GM21367 (cell line): ENCODE data around the gene SLC7A11.
A peak's percentile ranks its signal among the peaks of the same experiment; 100 is the strongest.

Source experiments
- ATAC-seq: cut with Tn5 transposase; IDR thresholded peaks from one replicate; pipeline ENCODE4 v1.9.1; 2021; ENCODE audit not compliant: unreplicated experiment

The SLC7A11 gene

DNA sequence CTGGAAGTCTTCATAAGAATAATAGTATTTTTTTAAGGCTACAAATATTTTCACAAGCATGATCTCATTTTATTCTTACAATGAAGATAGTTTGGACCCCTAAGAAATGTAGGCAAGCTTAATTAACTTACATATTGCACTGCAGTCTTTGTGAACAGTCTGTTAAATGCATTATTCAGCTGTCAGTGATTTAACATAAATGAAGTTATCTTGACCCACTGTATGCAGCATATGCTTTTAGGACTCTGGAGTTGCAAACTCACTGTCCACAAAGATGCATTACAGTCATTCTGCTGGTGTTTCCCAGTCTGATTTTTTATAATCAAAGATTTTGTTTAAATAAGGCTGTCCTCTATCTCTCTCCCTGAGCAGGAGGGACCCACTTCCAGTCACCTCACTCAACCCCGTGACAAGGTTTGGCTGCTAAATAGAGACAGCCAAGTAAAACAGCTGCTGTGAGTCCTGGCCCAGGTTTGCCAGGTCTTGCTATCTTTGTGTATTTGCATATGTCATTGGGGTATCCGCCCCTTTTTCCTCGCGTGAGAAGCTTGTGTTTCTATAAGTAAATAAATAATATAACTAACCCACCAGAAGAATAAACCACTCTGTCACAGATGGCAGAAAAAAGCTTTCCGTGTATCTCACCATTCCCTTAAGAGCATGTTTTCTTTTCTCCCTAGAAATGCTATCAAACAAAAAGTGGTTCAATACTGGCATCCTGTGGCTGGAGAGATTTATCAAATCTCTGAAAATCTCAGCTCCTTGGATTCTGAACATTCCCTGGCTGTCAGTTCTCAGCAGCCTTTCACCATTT lies 67.0 kb downstream of the SLC7A11 start:
- ATAC-seq = no peak

DNA sequence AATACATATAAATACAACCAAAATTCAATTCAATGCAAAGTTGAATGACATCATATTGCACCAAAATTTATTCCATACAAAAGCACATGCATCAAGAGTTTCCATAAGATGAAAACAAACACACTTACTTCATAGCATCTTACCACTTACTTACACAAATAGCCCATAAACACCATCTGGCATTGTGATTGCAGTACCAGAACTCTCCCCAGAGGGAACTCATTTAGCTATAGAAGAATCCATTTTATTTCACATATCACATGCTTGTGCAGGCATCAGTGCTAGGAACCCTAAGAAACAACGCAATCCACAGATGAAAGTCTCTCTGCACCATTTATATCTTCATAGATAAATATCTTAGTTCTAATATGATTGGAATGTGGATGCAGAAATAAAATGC lies 77.9 kb downstream of the SLC7A11 start:
- ATAC-seq = no peak

DNA sequence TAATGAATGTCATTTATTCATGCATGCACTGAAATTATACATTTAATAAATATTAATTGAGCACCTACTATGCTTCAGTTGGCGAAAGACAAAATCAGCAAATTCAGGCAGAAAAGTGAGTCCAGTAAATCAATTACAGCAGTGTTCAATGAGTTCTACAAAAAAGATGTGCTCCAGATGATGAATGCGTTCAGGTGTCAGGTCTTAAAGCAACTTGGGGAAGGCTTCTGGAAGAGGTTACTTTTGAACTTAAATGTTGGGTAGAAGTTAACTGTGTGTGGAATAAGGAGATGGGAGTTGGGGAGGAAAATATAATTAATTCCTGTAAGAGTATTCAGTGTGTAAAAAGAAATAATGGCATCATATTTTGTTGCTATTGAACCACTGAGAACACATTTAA lies 79.0 kb downstream of the SLC7A11 start:
- no peak for ATAC-seq

DNA sequence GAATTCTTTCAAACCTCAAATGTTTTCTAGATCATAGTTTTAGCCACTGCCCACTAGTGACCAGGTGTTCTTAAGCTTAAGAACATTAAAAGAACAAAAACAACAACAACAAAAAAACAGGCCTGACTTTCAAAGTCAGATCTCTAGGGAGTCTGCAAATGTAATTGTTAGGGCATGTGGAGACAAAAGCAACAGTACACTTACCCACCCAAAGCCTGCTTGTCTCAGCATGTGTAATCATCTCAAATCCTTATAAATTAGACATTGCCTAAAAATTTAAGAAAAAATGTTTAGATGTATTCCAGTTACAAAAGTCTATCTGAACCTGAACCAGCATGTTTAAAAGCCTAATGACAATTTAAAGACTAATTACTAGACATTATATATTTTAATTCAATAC lies 79.9 kb downstream of the SLC7A11 start:
- no peak for ATAC-seq

DNA sequence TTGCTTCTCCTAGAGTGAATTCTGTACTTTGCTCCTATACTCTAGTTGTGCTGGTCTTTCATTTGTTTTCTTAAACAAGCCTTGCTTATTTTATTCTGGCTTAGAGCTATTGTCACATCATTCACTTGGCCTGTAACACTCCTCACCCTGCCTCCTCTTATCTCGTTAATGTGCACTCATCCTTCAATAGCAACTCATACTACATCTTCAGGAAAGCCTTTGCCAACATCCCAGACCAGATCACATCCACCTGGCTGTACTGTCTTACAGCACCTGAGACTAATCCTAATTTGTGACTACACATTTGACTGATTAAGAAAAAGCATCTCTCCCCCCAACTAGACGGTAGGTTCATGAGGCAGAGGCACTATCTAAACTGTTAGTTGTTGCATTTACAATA lies 80.8 kb downstream of the SLC7A11 start:
- ATAC-seq = no peak

DNA sequence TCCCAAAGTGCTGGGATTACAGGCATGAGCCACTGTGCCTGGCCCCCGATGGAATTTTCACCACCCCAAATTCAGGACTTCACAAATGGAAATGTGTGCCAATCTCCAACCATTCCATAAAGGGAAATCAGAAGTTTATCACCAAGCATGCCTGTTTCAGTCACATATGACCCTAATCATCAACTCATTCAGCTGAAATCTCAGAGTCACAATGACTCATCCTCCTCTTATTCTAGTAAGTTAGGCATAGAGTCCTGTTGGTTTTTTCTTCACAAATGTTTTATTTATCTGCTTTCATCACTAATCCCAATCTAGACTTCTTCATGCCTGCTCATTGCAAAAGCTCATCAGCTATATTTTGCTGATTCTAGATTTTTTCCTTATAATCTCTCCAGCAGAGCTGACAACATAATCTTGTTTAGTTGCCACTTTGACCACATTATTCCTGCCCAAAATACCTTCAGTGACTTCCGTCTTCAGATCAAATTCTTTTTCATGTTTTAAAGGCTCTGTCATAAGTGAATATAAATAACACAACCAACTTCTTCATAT lies 83.3 kb downstream of the SLC7A11 start:
- ATAC-seq = no peak

DNA sequence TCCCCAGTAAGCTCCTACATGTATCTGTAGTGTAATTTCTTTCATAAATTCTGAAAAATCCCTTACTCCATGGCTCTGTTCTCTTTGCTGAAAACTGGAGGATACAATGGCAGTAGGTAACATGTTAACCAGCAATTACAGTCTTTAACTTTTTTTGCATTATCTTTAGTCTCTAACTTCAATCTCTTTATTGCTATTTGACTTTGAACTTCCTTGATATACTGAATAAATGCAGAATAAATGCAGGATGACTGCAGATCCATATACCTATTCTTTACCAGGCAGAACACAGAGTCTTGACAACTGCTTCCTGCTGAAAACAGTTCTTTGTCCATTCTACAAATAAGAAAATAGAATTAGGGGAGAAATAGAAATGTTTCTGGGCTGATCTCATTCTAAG lies 101.3 kb downstream of the SLC7A11 start:
- no peak for ATAC-seq

DNA sequence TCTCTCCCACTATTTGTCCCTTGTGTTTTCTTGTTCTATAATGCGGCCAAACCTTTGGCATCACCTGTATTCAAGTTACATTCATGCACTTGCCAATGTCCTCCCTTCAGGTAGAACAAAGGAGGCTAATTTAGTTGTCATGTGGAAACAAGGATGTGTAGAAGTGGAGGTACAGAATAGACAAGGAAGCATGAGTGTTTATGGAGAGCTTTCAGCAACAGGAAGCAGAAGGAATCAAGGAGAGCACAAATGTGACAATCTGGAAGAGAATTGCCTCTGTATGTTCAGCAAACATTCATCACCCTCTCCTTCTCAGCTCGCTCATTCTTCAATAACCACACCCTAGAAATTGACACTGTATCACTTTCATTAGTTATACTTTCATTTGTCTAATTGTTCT lies 103.4 kb downstream of the SLC7A11 start:
- ATAC-seq = no peak

DNA sequence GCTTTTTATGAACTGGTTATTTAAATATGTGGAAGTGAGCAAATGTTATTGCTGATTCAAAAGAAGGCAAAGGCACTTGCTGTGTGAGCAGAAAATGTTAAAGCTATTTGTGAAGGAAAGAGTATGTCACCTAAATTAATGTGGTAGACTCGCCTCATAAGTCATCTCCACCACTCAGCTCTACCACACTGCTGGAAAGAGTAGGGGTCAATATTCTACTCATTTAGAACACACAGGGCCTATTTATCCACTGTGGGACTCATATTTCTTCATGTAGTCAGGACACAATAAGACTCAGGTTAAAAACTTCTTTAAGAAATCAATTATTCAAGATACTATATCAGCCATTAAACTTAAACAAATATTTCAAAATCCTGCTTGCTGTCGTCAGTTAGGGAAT lies 106.5 kb downstream of the SLC7A11 start:
- no peak for ATAC-seq

DNA sequence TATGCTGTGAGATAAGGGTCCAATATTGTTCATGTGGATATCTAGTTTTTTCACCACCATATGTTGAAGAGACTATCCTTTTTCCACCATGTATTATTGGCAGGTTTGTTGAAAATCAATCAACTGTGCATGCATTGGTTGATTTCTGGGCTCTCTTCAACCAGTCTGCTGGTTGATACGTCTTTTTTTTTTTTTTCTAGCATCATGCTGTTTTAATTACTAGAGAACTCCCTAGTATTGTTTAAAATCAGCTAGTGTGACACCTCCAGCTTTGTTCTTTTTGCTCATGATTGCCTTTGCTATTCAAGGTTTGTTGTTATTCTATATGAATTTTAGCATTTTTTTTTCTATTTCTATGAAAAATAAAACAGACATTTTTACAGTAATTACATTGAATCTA lies 123.9 kb downstream of the SLC7A11 start:
- no peak for ATAC-seq

DNA sequence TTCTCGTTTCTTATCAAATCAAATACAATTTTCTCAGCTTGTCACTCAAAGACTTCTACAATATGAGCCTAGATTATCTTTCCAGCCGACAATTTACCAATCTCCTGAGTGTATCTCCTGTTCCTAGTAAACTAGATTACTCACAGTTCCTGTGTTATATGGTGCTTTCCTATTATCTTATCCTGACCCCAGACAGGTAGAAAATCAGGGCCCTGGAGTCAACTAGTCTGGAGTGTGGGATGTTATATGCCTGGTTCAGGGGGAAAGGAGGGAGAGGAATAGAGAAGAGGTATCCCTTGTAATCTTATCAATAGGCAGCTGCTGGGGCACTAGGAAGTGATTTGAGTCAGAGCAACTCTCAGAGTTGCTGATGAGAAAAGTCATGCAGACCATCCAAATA lies 127.1 kb downstream of the SLC7A11 start:
- no peak for ATAC-seq

DNA sequence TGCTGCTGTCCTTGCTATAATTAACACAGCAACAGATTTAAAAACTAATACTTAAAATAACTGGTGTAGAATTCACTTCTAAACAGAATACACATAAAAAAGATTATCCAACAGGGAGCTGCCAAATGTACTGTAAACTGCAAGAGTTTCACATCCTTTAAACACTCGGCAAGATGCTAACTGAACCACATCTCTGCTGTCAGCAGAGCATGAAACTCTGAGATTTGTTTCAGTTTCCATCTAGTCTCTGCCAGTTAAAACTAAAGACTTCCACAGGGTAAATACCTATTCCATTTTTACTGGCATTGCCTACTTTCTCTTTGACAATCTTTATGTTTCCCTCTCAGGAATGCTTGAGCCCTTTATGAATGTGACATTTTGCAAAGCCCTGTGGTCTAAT lies 127.7 kb downstream of the SLC7A11 start:
- peak; percentile 100 for ATAC-seq
